ENCODE results near the gene SEMA4G. TPM values are rescaled to one million over a fixed set of nuclear protein-coding genes. Genes with fewer than 3 reads are reported as not detected.

The SEMA4G gene, protein sequence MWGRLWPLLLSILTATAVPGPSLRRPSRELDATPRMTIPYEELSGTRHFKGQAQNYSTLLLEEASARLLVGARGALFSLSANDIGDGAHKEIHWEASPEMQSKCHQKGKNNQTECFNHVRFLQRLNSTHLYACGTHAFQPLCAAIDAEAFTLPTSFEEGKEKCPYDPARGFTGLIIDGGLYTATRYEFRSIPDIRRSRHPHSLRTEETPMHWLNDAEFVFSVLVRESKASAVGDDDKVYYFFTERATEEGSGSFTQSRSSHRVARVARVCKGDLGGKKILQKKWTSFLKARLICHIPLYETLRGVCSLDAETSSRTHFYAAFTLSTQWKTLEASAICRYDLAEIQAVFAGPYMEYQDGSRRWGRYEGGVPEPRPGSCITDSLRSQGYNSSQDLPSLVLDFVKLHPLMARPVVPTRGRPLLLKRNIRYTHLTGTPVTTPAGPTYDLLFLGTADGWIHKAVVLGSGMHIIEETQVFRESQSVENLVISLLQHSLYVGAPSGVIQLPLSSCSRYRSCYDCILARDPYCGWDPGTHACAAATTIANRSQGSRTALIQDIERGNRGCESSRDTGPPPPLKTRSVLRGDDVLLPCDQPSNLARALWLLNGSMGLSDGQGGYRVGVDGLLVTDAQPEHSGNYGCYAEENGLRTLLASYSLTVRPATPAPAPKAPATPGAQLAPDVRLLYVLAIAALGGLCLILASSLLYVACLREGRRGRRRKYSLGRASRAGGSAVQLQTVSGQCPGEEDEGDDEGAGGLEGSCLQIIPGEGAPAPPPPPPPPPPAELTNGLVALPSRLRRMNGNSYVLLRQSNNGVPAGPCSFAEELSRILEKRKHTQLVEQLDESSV
- total RNA-seq, result 10 to 100 TPM; 10.5 to 12.5 TPM

DNA sequence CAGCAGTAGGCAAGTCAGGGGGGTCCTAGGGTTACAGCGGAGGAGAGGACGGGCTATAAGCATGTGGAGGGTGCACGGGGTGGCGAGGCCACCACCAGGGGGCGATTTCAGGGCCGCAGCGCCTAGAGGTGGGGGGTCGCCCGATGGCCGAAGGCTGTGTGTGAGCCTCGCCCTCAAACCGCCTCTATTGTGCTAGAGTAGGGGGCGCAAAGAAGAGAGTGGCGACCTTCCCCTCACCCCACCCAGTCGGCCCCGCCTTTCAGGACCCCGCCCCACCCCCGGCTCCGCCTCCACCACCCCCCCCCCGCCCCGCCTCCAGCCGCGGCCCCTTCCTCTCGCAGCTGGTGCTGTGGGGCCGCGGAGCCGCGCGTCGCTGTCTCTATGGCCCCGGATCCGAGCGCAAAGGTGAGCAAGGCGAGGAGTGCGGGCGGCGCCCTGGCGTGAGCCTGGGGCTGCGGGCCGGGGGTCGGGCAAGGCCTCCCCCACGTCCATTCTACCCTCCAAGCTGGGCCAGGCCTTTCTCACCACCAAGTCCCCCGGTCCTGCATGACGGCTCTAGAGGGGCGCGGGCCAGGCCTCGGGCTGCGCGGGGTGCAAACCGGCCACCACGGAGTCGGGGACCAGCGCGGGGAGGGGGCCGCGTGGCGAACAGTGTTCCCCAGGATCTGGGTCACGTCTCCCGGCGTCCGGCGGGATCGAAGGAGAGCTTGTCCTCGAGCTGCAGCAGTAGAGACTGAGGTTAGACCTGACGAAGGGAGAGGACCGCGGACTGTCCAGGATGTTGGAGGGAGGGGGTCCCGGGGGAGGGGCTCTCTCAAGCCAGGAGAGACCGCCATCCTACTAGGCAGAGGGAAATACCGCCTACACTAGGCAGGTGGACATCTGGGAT lies at the start of gene SEMA4G:
TSS of gene SEMA4G (plus strand) at position 318 of the 889 bp plus-strand sequence. CDS start 3,409 bp downstream, outside the sequence.
- peak within 1 kb of the TSS; percentile 63 for H3K4me3 ChIP-seq
- intact Hi-C loops (cut with DNase I), result no loop called here
- 0 to 1% methylated on average over 16 to 61 of the region's 70 CpGs for WGBS, 2 donors

DNA sequence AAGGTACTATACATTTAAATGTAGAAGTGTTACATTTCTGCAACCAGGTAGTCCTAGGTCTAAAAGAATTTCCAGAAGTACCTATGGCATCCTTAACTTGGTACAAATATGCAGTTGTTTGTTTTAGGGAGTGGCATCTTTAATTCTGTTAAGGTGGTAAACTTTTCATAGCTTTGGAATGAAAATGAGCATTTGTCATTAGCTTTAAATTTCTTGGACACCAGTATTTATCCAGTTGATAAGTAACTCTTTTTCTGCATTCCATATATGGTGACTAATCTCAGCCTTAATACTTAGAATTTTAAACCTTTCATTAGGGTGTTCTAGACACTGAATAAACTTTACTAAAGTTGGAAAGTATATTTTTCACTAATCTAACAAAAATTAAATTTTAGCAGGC lies 45.7 kb upstream of the SEMA4G start:
- Histone ChIP-seq H3K27ac (no peak overlapping the region), H3K9me3 (no peaks in the 10 kb centered on the region), H3K36me3 (replicated peaks in 1 of 2; ENCODE audit: insufficient read depth in 1 of 2, low read depth in 2 of 2) (peaks cover 5 to 30% of the 10 kb centered on the region in 2 donors), H3K27me3 (no peaks in the 10 kb centered on the region), H3K4me1 (no peaks in the 10 kb centered on the region), H3K4me3 (no peak overlapping the region)
- TF ChIP-seq POLR2A (IDR thresholded peaks at IDR 0.05), result no peak
- TF ChIP-seq, protein P1, sequence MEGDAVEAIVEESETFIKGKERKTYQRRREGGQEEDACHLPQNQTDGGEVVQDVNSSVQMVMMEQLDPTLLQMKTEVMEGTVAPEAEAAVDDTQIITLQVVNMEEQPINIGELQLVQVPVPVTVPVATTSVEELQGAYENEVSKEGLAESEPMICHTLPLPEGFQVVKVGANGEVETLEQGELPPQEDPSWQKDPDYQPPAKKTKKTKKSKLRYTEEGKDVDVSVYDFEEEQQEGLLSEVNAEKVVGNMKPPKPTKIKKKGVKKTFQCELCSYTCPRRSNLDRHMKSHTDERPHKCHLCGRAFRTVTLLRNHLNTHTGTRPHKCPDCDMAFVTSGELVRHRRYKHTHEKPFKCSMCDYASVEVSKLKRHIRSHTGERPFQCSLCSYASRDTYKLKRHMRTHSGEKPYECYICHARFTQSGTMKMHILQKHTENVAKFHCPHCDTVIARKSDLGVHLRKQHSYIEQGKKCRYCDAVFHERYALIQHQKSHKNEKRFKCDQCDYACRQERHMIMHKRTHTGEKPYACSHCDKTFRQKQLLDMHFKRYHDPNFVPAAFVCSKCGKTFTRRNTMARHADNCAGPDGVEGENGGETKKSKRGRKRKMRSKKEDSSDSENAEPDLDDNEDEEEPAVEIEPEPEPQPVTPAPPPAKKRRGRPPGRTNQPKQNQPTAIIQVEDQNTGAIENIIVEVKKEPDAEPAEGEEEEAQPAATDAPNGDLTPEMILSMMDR (IDR thresholded peaks at IDR 0.05), result no peak
- no peak for ATAC-seq
- DNase-seq, result no peak
- intact Hi-C loops (cut with DNase I), result loop anchor here (5.0 kb wide), 1 partner anchor 34 kb away; no protein-coding TSS in a partner anchor

More for the DNA sequence above, at the start of gene SEMA4G:
- H3K27ac ChIP-seq, result peak within 1 kb of the TSS; percentile 50 to 87 (median 74)
- H3K9me3 ChIP-seq, result no peaks in the 10 kb centered on the region
- peak; percentile 44 to 66 (median 61) for DNase-seq
- TF ChIP-seq POLR2A (IDR thresholded peaks at IDR 0.05), result no peak
- TF ChIP-seq, protein P1 (IDR thresholded peaks at IDR 0.05), result peak; percentile 57 to 85 (median 75)
- peaks cover 55% of the 10 kb centered on the region for H3K4me1 ChIP-seq
- no peaks in the 10 kb centered on the region for H3K27me3 ChIP-seq
- no peaks in the 10 kb centered on the region for H3K36me3 ChIP-seq (replicated peaks in 1 of 2; ENCODE audit: insufficient read depth in 1 of 2, low read depth in 2 of 2)
- peak; percentile 67 for ATAC-seq

DNA sequence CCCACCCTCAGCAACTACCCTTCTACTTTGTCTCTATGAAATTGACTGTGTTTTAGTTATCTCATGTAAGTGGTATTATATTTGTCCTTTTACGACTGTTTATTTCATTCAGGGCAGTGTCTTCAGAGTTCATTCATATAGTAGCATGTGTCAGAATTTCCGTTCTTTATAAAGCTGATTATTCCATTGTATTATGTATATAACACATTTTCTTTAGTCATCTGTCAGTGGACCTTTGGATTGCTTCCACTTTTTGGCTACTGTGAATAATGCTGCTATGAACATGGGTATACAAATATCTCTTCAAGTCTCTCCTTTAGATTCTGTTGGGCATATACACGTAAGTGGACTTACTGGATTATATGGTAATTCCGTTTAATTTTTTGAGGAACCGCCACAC lies 42.0 kb upstream of the SEMA4G start:
- peaks cover 17 to 40% of the 10 kb centered on the region in 2 donors for H3K36me3 ChIP-seq (replicated peaks in 1 of 2; ENCODE audit: insufficient read depth in 1 of 2, low read depth in 2 of 2)
- no peak overlapping the region for H3K4me3 ChIP-seq
- intact Hi-C loops (cut with DNase I), result no loop called here
- DNase-seq, result no peak
- no peak for ATAC-seq
- TF ChIP-seq POLR2A (IDR thresholded peaks at IDR 0.05), result no peak
- TF ChIP-seq, protein P1 (IDR thresholded peaks at IDR 0.05), result no peak
- no peaks in the 10 kb centered on the region for H3K27me3 ChIP-seq
- no peaks in the 10 kb centered on the region for H3K4me1 ChIP-seq
- H3K9me3 ChIP-seq, result no peaks in the 10 kb centered on the region
- no peak overlapping the region for H3K27ac ChIP-seq
- WGBS, 2 donors, result 83 to 88% methylated on average over 5 of the region's 5 CpGs

DNA sequence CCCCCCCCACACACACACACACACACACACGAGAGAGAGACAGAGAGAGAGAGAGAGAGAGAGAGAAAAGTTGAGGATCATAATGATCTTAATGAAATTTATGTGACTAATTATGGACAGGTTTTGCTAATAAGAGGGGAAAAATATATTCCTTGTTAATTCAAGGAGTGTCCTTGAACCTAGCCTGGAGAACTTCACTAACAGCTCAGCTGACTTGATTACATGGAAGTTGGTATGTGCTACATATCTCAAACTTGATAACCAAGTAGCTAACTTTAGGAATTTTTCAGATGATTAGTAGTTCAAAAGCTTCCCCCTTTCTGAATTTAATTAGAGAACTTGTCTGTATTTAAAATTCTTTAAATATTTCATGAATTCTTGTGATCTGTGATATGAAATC lies 41.3 kb upstream of the SEMA4G start:
- DNase-seq, result no peak
- intact Hi-C loops (cut with DNase I), result no loop called here
- 0 to 45% methylated on average over 1 of the region's 1 CpG for WGBS, 2 donors
- H3K9me3 ChIP-seq, result no peaks in the 10 kb centered on the region
- H3K36me3 ChIP-seq (replicated peaks in 1 of 2; ENCODE audit: insufficient read depth in 1 of 2, low read depth in 2 of 2), result peaks cover 17 to 43% of the 10 kb centered on the region in 2 donors
- H3K4me3 ChIP-seq, result no peak overlapping the region
- no peaks in the 10 kb centered on the region for H3K4me1 ChIP-seq
- H3K27ac ChIP-seq, result no peak overlapping the region
- TF ChIP-seq, protein P1 (IDR thresholded peaks at IDR 0.05), result no peak
- no peak for TF ChIP-seq POLR2A (IDR thresholded peaks at IDR 0.05)
- no peak for ATAC-seq
- H3K27me3 ChIP-seq, result no peaks in the 10 kb centered on the region

Data from body of pancreas (tissue), 4 donors.